ENCODE data around the gene PHC3.

DNA sequence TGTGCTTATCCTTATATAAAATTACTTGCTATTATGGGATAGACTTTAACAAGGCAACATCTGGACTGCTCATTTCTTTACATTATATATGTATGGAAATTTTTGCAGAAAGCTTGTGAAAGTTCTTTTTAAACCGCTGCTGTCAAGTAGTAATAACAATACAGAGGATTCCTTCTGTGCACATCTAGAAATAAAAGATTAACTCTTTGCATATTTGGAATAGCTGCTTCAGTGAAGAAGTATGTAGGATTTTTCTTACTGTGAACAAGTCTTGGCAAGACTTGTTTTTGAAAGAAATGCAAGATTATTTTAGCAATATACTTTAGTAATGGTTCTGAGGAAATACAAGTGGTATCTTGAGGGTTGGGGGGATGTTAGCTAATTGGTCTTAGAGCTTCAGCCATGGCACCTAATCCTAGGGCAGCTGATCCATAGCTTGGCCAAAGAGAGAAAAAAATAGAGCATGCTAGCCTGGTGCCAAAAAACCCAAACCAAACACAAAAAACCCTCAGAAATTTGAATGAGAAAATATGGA, 45.0 kb upstream of the PHC3 start:
- TF ChIP-seq EZH2 (IDR thresholded peaks at IDR 0.05; ENCODE audit: low read length, missing control alignments) = no peak
- TF ChIP-seq, protein P1, sequence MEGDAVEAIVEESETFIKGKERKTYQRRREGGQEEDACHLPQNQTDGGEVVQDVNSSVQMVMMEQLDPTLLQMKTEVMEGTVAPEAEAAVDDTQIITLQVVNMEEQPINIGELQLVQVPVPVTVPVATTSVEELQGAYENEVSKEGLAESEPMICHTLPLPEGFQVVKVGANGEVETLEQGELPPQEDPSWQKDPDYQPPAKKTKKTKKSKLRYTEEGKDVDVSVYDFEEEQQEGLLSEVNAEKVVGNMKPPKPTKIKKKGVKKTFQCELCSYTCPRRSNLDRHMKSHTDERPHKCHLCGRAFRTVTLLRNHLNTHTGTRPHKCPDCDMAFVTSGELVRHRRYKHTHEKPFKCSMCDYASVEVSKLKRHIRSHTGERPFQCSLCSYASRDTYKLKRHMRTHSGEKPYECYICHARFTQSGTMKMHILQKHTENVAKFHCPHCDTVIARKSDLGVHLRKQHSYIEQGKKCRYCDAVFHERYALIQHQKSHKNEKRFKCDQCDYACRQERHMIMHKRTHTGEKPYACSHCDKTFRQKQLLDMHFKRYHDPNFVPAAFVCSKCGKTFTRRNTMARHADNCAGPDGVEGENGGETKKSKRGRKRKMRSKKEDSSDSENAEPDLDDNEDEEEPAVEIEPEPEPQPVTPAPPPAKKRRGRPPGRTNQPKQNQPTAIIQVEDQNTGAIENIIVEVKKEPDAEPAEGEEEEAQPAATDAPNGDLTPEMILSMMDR (conservative IDR thresholded peaks at IDR 0.05 in 1 of 2, IDR thresholded peaks at IDR 0.05 in 1 of 2; ENCODE audit: low read depth in 1 of 2, low read length in 2 of 2) = no peak
